ENCODE results near the gene VTI1A. TPM values are rescaled to one million over a fixed set of nuclear protein-coding genes. Genes with fewer than 3 reads are reported as not detected.
"Not testable (repeated sequence)": the region's sequence is repeated elsewhere in the genome, so short reads cannot be mapped to it uniquely, and the experiment has no call there.

The VTI1A gene
- total RNA-seq, 1 experiment from 2014 or later = 18.1 TPM

DNA sequence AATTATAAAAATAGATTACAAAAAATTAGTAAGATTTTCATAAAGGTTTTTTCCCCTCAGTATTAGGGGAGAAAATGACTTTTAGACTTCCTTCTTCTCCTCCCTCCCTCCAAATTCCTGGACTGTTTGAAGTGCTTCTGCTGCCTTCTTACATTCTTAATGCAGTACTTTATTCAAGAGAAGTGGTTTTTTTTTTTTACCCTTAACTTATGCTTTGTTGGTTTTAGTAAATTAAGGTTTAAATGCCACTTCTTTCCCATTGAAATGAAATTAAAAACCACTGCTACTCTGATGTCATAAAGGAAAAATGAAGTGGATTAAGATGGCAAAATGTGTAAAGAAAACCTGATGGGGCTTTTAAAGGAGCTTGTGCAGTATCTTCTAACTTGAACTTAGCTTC is 140.7 kb downstream of the VTI1A start:
- CTCF ChIA-PET = interaction anchor here (0.7 kb wide), 1 partner anchor 559 kb away, joined by 6 read pairs; no protein-coding TSS in a partner anchor
- H3K27ac ChIP-seq = no peak overlapping the region
- intact Hi-C loops (cut with micrococcal nuclease; ENCODE audit: unreplicated experiment) = no loop called here

DNA sequence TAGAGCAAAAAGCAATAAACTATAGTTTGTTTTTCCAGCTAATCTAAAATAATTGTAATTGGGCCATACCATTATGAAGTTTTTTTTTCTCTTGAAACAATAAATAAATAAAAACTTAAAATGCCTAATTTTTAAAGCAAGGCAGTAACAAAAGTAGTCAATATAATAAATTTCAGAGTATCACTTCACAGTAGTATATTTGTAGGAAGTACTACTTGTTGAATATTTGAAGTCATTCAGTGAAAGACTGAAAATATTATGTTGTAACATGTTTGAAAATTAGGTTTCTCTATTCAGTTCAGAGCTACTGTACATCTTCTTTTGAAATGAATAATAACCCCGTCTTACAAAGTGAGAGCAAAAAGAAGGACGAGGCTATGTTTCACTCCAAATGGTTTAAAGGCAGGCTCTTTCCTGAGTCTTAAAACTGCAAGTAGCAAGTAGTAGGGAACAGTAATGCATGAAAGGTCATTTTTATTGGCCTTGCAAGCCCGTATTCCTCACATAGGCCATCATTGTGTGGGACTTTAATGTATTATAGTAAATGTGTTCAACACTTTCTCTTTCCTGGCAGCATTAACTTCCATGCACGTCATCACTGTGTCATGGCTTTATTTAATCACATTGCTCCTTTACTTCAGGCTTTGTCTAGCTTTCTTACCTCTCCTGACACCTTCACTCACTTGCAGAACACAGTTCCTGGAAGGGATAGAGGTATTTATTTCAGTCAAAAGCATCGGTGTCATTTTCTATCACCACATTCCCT is 141.4 kb downstream of the VTI1A start:
- H3K27me3 ChIP-seq (ENCODE audit: insufficient read depth, low read depth) = no peaks in the 10 kb centered on the region
- TF ChIP-seq EZH2 (IDR thresholded peaks at IDR 0.05; ENCODE audit: low read depth) = no peak
- TF ChIP-seq, protein P1, sequence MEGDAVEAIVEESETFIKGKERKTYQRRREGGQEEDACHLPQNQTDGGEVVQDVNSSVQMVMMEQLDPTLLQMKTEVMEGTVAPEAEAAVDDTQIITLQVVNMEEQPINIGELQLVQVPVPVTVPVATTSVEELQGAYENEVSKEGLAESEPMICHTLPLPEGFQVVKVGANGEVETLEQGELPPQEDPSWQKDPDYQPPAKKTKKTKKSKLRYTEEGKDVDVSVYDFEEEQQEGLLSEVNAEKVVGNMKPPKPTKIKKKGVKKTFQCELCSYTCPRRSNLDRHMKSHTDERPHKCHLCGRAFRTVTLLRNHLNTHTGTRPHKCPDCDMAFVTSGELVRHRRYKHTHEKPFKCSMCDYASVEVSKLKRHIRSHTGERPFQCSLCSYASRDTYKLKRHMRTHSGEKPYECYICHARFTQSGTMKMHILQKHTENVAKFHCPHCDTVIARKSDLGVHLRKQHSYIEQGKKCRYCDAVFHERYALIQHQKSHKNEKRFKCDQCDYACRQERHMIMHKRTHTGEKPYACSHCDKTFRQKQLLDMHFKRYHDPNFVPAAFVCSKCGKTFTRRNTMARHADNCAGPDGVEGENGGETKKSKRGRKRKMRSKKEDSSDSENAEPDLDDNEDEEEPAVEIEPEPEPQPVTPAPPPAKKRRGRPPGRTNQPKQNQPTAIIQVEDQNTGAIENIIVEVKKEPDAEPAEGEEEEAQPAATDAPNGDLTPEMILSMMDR (conservative IDR thresholded peaks at IDR 0.05) = no peak
- no peak for DNase-seq
- no peaks in the 10 kb centered on the region for H3K9me2 ChIP-seq (ENCODE audit: insufficient read depth)
- no peak overlapping the region for H2AFZ ChIP-seq
- intact Hi-C loops (cut with micrococcal nuclease; ENCODE audit: unreplicated experiment) = no loop called here
- no peaks in the 10 kb centered on the region for H3K79me2 ChIP-seq (ENCODE audit: low read depth)
- no peak overlapping the region for H3K4me2 ChIP-seq
- POLR2A ChIA-PET (ENCODE audit: unreplicated experiment) = interaction anchor here (0.6 kb wide), 1 partner anchor 62 kb away, joined by 10 read pairs; no protein-coding TSS in a partner anchor
- no TSS peak for BruUV-seq (replicated peaks)
- H3K36me3 ChIP-seq (ENCODE audit: low read depth) = no peaks in the 10 kb centered on the region
- H4K20me1 ChIP-seq (ENCODE audit: insufficient read depth) = no peaks in the 10 kb centered on the region
- CTCF ChIA-PET = interaction anchor here (0.7 kb wide), 1 partner anchor 558 kb away, joined by 6 read pairs; no protein-coding TSS in a partner anchor
- H3K9me3 ChIP-seq (ENCODE audit: insufficient read depth, low read depth) = no peaks in the 10 kb centered on the region
- no peaks in the 10 kb centered on the region for H3K4me1 ChIP-seq (replicated peaks; ENCODE audit: insufficient read depth)
- no peaks in the 10 kb centered on the region for H3F3A ChIP-seq (ENCODE audit: insufficient read depth, low read depth)
- H3K27ac ChIP-seq = no peak overlapping the region
- no peak overlapping the region for H3K4me3 ChIP-seq

More for the DNA sequence above, 140.7 kb downstream of the VTI1A start:
- DNase-seq = no peak
- Histone ChIP-seq H3K36me3 (ENCODE audit: low read depth) (no peaks in the 10 kb centered on the region), H3K9me2 (ENCODE audit: insufficient read depth) (no peaks in the 10 kb centered on the region), H3F3A (ENCODE audit: insufficient read depth, low read depth) (no peaks in the 10 kb centered on the region), H3K4me1 (replicated peaks; ENCODE audit: insufficient read depth) (no peaks in the 10 kb centered on the region), H3K4me3 (no peak overlapping the region), H4K20me1 (ENCODE audit: insufficient read depth) (no peaks in the 10 kb centered on the region), H3K27me3 (ENCODE audit: insufficient read depth, low read depth) (no peaks in the 10 kb centered on the region), H2AFZ (no peak overlapping the region), H3K9me3 (ENCODE audit: insufficient read depth, low read depth) (no peaks in the 10 kb centered on the region), H3K79me2 (ENCODE audit: low read depth) (no peaks in the 10 kb centered on the region), H3K4me2 (no peak overlapping the region)
- POLR2A ChIA-PET (ENCODE audit: unreplicated experiment) = interaction anchor here (0.6 kb wide), 1 partner anchor 63 kb away, joined by 10 read pairs; no protein-coding TSS in a partner anchor
- TF ChIP-seq EZH2 (IDR thresholded peaks at IDR 0.05; ENCODE audit: low read depth) = no peak
- TF ChIP-seq, protein P1 (conservative IDR thresholded peaks at IDR 0.05) = no peak
- no TSS peak for BruUV-seq (replicated peaks)

DNA sequence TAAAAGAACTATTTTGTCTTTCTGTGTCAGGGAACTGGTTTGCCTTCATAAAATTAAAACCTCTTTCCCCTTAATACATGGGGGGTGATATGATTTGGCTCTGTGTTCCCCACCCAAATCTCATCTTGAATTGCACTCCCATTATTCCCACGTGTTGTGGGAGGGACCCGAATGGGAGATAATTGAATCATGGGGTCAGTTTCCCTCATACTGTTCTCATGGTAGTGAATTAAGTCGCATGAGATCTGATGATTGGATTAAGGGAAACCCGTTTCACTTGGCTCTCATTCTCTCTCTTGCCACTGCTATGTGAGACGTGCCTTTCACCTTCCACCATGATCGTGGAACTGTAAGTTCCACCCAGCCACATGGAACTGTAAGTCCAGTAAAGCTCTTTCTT is 142.1 kb downstream of the VTI1A start:
- H2AFZ ChIP-seq = no peak overlapping the region
- no peaks in the 10 kb centered on the region for H3K36me3 ChIP-seq (ENCODE audit: low read depth)
- no TSS peak for BruUV-seq (replicated peaks)
- H3K27ac ChIP-seq = no peak overlapping the region
- no peaks in the 10 kb centered on the region for H4K20me1 ChIP-seq (ENCODE audit: insufficient read depth)
- DNase-seq = no peak
- POLR2A ChIA-PET (ENCODE audit: unreplicated experiment) = no interaction called here
- intact Hi-C loops (cut with micrococcal nuclease; ENCODE audit: unreplicated experiment) = no loop called here
- H3F3A ChIP-seq (ENCODE audit: insufficient read depth, low read depth) = no peaks in the 10 kb centered on the region
- no peak overlapping the region for H3K4me3 ChIP-seq
- no peaks in the 10 kb centered on the region for H3K9me2 ChIP-seq (ENCODE audit: insufficient read depth)
- no peaks in the 10 kb centered on the region for H3K4me1 ChIP-seq (replicated peaks; ENCODE audit: insufficient read depth)
- TF ChIP-seq EZH2 (IDR thresholded peaks at IDR 0.05; ENCODE audit: low read depth) = no peak
- TF ChIP-seq, protein P1 (conservative IDR thresholded peaks at IDR 0.05) = no peak
- H3K79me2 ChIP-seq (ENCODE audit: low read depth) = no peaks in the 10 kb centered on the region
- CTCF ChIA-PET = interaction anchor here (0.6 kb wide), 1 partner anchor 596 kb away, joined by 15 read pairs; no protein-coding TSS in a partner anchor
- no peaks in the 10 kb centered on the region for H3K9me3 ChIP-seq (ENCODE audit: insufficient read depth, low read depth)
- H3K27me3 ChIP-seq (ENCODE audit: insufficient read depth, low read depth) = no peaks in the 10 kb centered on the region
- no peak overlapping the region for H3K4me2 ChIP-seq

DNA sequence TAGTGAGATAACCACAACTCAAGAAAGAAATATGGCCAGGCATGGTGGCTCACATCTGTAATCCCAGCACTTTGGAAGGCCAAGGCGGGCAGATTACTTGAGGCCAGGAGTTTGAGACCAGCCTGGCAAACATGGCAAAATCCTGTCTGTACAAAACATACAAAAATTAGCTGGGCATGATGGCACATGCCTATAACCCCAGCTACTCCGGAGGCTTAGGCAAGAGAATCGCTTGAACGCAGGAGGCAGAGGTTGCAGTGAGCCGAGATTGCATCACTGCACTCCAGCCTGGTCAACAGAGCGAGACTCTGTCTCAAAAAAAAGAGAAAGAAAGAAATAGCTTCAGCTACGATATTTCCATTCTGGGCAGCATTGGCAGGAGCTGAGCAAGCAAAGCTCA is 143.8 kb downstream of the VTI1A start:
- CTCF ChIA-PET = not testable (repeated sequence)

More for the DNA sequence above, 143.8 kb downstream of the VTI1A start:
- H3K27me3 ChIP-seq (ENCODE audit: insufficient read depth, low read depth); H3K36me3 ChIP-seq (ENCODE audit: low read depth); H3K4me3 ChIP-seq; H4K20me1 ChIP-seq (ENCODE audit: insufficient read depth); BruUV-seq (replicated peaks); H3K27ac ChIP-seq; H3K4me1 ChIP-seq (replicated peaks; ENCODE audit: insufficient read depth); H3K9me2 ChIP-seq (ENCODE audit: insufficient read depth); intact Hi-C loops (cut with micrococcal nuclease; ENCODE audit: unreplicated experiment); H3K9me3 ChIP-seq (ENCODE audit: insufficient read depth, low read depth); POLR2A ChIA-PET (ENCODE audit: unreplicated experiment); H3K4me2 ChIP-seq; H3F3A ChIP-seq (ENCODE audit: insufficient read depth, low read depth); H3K79me2 ChIP-seq (ENCODE audit: low read depth); DNase-seq; H2AFZ ChIP-seq: not testable (repeated sequence)
